Right cardiac atrium (tissue), 5 donors: Measurements from ENCODE around the gene IGFBP4. TPM values are rescaled to one million over a fixed set of nuclear protein-coding genes. Genes with fewer than 3 reads are reported as not detected.
"Not testable (repeated sequence)": the region's sequence is repeated elsewhere in the genome, so short reads cannot be mapped to it uniquely, and the experiment has no call there.

Experiments used
- ATAC-seq, 2 donors: fragments of 200-7000 bp; cut with Tn5 transposase; one replicate each; pipeline versions ENCODE4 v1.8.0 to v1.9.1; 2020; ENCODE audit warnings: moderate library complexity in 2 of 2, mild to moderate bottlenecking in 1 of 2
- DNase-seq, 3 donors: peaks; one replicate each; pipeline ENCODE4 v3.0.0-alpha.2; 2020
- H3K27ac ChIP-seq: one replicate; pipeline ENCODE4 v1.5.1; 2013; ENCODE audit warnings: mild to moderate bottlenecking, low read length, control low read depth, moderate library complexity
- H3K27me3 ChIP-seq: one replicate; pipeline ENCODE4 v1.6.1; 2013; ENCODE audit not compliant: control insufficient read depth, insufficient read depth
- H3K4me1 ChIP-seq: one replicate; pipeline ENCODE4 v1.6.1; 2013; ENCODE audit warnings: low read length; ENCODE audit not compliant: control insufficient read depth, insufficient read depth
- H3K4me3 ChIP-seq: one replicate; pipeline ENCODE4 v1.5.1; 2013; ENCODE audit warnings: low read length, control low read depth
- H3K9me3 ChIP-seq: one replicate; pipeline ENCODE4 v1.6.1; 2013; ENCODE audit warnings: low read length; ENCODE audit not compliant: control insufficient read depth
- WGBS: extraction: QIAGEN DNeasy Blood & Tissue Kit; methylation state at CpG from one replicate; pipeline ENCODE4 v1.1.7; 2013; 5-methylcytosine and 5-hydroxymethylcytosine counted together
- intact Hi-C, 4 donors: fragments of 100-400 bp; cut with DNase I; formaldehyde crosslinking; loops; one replicate each; pipeline versions ENCODE4 v1.11.0 to v1.14.0; 2022 to 2023
- long read RNA-seq, 4 donors: library from polyadenylated mRNA; unstranded; transcript quantifications; one replicate each; pipeline ENCODE4 v2.0.0, GENCODE V29; 2020 to 2021
- polyA plus RNA-seq: library from polyadenylated mRNA; stranded (reverse); fragments of 200-250 nt; gene quantifications from one replicate; pipeline ENCODE4 v1.2.3, GENCODE V29; 2013
- total RNA-seq, 4 donors: library from RNA; stranded (reverse); fragmentation: NEBNext Ultra II Directional; extraction: Animal tissue kit (Norgen Biotek cat#: 25700); gene quantifications; one replicate each; pipeline ENCODE4 v1.2.1, GENCODE V29; 2021
- donor health status: healthy with polysubstance abuse.
- donor health status: DM: no; HTN: yes; CAD: no.
- donor health status: DM: no; HTN: no; CAD: no.
- donor health status: DM: no; HTN: yes; CAD: no; lungs with severe emphysema.
- donor health status: DM: yes; HTN: yes; CAD: no.

Gene IGFBP4
- 100 to 1,000 TPM; 159 to 510 (median 262) TPM for total RNA-seq
- 205 TPM for polyA plus RNA-seq
- long read RNA-seq, donor 1, transcript IGFBP4-201 (4 exons, 2,200 nt) = major isoform, 1,077 of 1,214 reads
- long read RNA-seq, donor 1, partial matches to known transcripts = 124 of 1,214 reads
- long read RNA-seq, donor 1, other reads (novel, unspliced or antisense) = 13 of 1,214 reads
- long read RNA-seq, donor 2, transcript IGFBP4-201 (4 exons, 2,200 nt) = major isoform, 439 of 476 reads
- long read RNA-seq, donor 2, partial matches to known transcripts = 32 of 476 reads
- long read RNA-seq, donor 2, other reads (novel, unspliced or antisense) = 5 of 476 reads
- long read RNA-seq, donor 3, transcript IGFBP4-201 (4 exons, 2,200 nt) = major isoform, 789 of 969 reads
- long read RNA-seq, donor 3, partial matches to known transcripts = 131 of 969 reads
- long read RNA-seq, donor 3, other reads (novel, unspliced or antisense) = 49 of 969 reads
- long read RNA-seq, donor 4, transcript IGFBP4-201 (4 exons, 2,200 nt) = major isoform, 341 of 361 reads
- long read RNA-seq, donor 4, partial matches to known transcripts = 16 of 361 reads
- long read RNA-seq, donor 4, other reads (novel, unspliced or antisense) = 4 of 361 reads

GRCh38 chr17:40443196-40443987 is at the start of gene IGFBP4:
IGFBP4 (plus strand) TSS chr17:40443450; CDS start chr17:40443736, 286 bp downstream.
- peak; percentile 87 to 95 (median 95) for DNase-seq
- ATAC-seq = peak; percentile 78
- intact Hi-C loops = loop anchor here (2.0 to 10.0 kb wide), 6 partner anchors 31 to 114 kb away; no protein-coding TSS in a partner anchor
- under 1% methylated on average over 97 of the region's 98 CpGs for WGBS
- Histone ChIP-seq H3K4me1 (peaks cover 11% of the 10 kb centered on the region), H3K4me3 (peak within 1 kb of the TSS; percentile 63), H3K27me3 (no peaks in the 10 kb centered on the region), H3K27ac (peak within 1 kb of the TSS; percentile 80), H3K9me3 (no peaks in the 10 kb centered on the region)

- Histone ChIP-seq H3K27me3 (no peaks in the 10 kb centered on the region), H3K4me3 (no peak overlapping the region), H3K4me1 (no peaks in the 10 kb centered on the region), H3K9me3 (no peaks in the 10 kb centered on the region), H3K27ac (no peak overlapping the region)
- no peak for DNase-seq
- intact Hi-C loops = loop anchor here in 2 of 4 donors (10.0 kb wide), 3 partner anchors 76 to 166 kb away; partner anchors contain the start of gene CCR7 (in 1 of the 2)
- 51% methylated on average over 4 of the region's 4 CpGs for WGBS
- peak in 1 of 2 donors; percentile 55 for ATAC-seq
Measured at GRCh38 chr17:40399185-40399584, 44.1 kb upstream of the IGFBP4 start.

- H3K27me3 ChIP-seq = no peaks in the 10 kb centered on the region
- H3K4me3 ChIP-seq = no peak overlapping the region
- H3K4me1 ChIP-seq = no peaks in the 10 kb centered on the region
- ATAC-seq (no peak), DNase-seq (no peak)
- intact Hi-C loops = loop anchor here in 1 of 4 donors (10.0 kb wide), 2 partner anchors 98 to 132 kb away; partner anchors contain the start of gene RARA
- H3K27ac ChIP-seq = no peak overlapping the region
- H3K9me3 ChIP-seq = no peaks in the 10 kb centered on the region
- 90% methylated on average over 1 of the region's 1 CpG for WGBS
Measured at GRCh38 chr17:40402668-40403067, 40.6 kb upstream of the IGFBP4 start.

GRCh38 chr17:40404003-40404402 is 39.2 kb upstream of the IGFBP4 start:
- Histone ChIP-seq H3K9me3 (no peaks in the 10 kb centered on the region), H3K4me3 (no peak overlapping the region), H3K4me1 (no peaks in the 10 kb centered on the region), H3K27me3 (no peaks in the 10 kb centered on the region), H3K27ac (no peak overlapping the region)
- DNase-seq = no peak
- ATAC-seq = no peak
- intact Hi-C loops = loop anchor here in 1 of 4 donors (10.0 kb wide), 2 partner anchors 99 to 131 kb away; partner anchors contain the start of gene RARA
- WGBS = 85% methylated on average over 3 of the region's 3 CpGs

- DNase-seq = no peak
- Histone ChIP-seq H3K27ac (no peak overlapping the region), H3K4me3 (no peak overlapping the region), H3K4me1 (no peaks in the 10 kb centered on the region), H3K27me3 (no peaks in the 10 kb centered on the region), H3K9me3 (no peaks in the 10 kb centered on the region)
- intact Hi-C loops = loop anchor here in 1 of 4 donors (10.0 kb wide), 2 partner anchors 103 to 127 kb away; partner anchors contain the start of gene RARA
- 97% methylated on average over 3 of the region's 3 CpGs for WGBS
- ATAC-seq = no peak
Measured at GRCh38 chr17:40407460-40407859, 35.8 kb upstream of the IGFBP4 start.

- H3K4me3 ChIP-seq, H3K9me3 ChIP-seq, H3K4me1 ChIP-seq, DNase-seq, H3K27me3 ChIP-seq, ATAC-seq, H3K27ac ChIP-seq: not testable (repeated sequence)
- WGBS = 94% methylated on average over 4 of the region's 4 CpGs
- intact Hi-C loops = loop anchor here in 1 of 4 donors (10.0 kb wide), 2 partner anchors 105 to 125 kb away; partner anchors contain the start of gene RARA
Measured at GRCh38 chr17:40409540-40409939, 33.7 kb upstream of the IGFBP4 start.

GRCh38 chr17:40410082-40410481 is 33.2 kb upstream of the IGFBP4 start:
- Histone ChIP-seq H3K27ac (no peak overlapping the region), H3K27me3 (no peaks in the 10 kb centered on the region), H3K9me3 (no peaks in the 10 kb centered on the region), H3K4me1 (no peaks in the 10 kb centered on the region), H3K4me3 (no peak overlapping the region)
- ATAC-seq = no peak
- WGBS = 85% methylated on average over 1 of the region's 1 CpG
- intact Hi-C loops = loop anchor here in 3 of 4 donors (10.0 kb wide), 3 partner anchors 45 to 105 kb away; partner anchors contain the start of genes GJD3 (in 1 of the 3) and RARA (in 1 of the 3)
- no peak for DNase-seq

- WGBS = 96% methylated on average over 4 of the region's 4 CpGs
- intact Hi-C loops = loop anchor here in 3 of 4 donors (10.0 kb wide), 3 partner anchors 47 to 107 kb away; partner anchors contain the start of genes GJD3 (in 1 of the 3) and RARA (in 1 of the 3)
- H3K4me3 ChIP-seq = no peak overlapping the region
- no peaks in the 10 kb centered on the region for H3K27me3 ChIP-seq
- ATAC-seq (no peak), DNase-seq (no peak)
- H3K4me1 ChIP-seq = no peaks in the 10 kb centered on the region
- H3K27ac ChIP-seq = no peak overlapping the region
- no peaks in the 10 kb centered on the region for H3K9me3 ChIP-seq
Measured at GRCh38 chr17:40411821-40412220, 31.4 kb upstream of the IGFBP4 start.

GRCh38 chr17:40412880-40413279 is 30.4 kb upstream of the IGFBP4 start:
- intact Hi-C loops = loop anchor here in 3 of 4 donors (10.0 kb wide), 3 partner anchors 48 to 108 kb away; partner anchors contain the start of genes GJD3 (in 1 of the 3) and RARA (in 1 of the 3)
- DNase-seq = no peak
- no peak for ATAC-seq
- H3K4me1 ChIP-seq = no peaks in the 10 kb centered on the region
- H3K9me3 ChIP-seq = no peaks in the 10 kb centered on the region
- no peak overlapping the region for H3K4me3 ChIP-seq
- no peak overlapping the region for H3K27ac ChIP-seq
- H3K27me3 ChIP-seq = no peaks in the 10 kb centered on the region

- H3K4me1 ChIP-seq, H3K27ac ChIP-seq, H3K4me3 ChIP-seq, DNase-seq, H3K27me3 ChIP-seq, H3K9me3 ChIP-seq, ATAC-seq: not testable (repeated sequence)
- intact Hi-C loops = loop anchor here in 3 of 4 donors (10.0 kb wide), 3 partner anchors 50 to 110 kb away; partner anchors contain the start of genes GJD3 (in 1 of the 3) and RARA (in 1 of the 3)
- 94% methylated on average over 4 of the region's 4 CpGs for WGBS
Measured at GRCh38 chr17:40414312-40414711, 28.9 kb upstream of the IGFBP4 start.
